ENCODE measurements around the gene MEOX2. TPM values are rescaled to one million over a fixed set of nuclear protein-coding genes. Genes with fewer than 3 reads are reported as not detected.

The MEOX2 gene
- total RNA-seq, 1 donor from 2014 or later, result not detected

DNA sequence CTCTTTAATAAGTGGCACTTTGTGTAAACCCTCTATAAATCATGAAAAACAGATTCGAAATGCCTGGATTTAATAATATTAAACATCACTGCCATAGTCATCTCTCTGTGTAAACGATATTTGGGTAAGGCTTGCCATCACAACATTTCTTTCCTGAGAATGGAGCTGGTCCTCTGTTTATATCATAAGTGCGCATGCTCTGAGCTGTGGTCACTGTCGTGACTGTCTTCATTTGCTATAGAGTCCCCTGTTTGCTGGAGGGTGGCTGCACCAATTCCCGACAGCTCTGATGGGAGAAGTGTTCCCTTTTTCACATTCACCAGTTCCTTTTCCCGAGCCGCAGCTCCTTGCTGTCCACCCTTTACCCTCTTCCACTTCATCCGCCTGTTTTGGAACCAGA, 74.3 kb downstream of the MEOX2 start:
- FAIRE-seq, result no peak
- Histone ChIP-seq H3K4me3 (ENCODE audit: insufficient read depth, low read depth, low read length) (no peak overlapping the region), H3K4me2 (ENCODE audit: low read length) (no peak overlapping the region)

DNA sequence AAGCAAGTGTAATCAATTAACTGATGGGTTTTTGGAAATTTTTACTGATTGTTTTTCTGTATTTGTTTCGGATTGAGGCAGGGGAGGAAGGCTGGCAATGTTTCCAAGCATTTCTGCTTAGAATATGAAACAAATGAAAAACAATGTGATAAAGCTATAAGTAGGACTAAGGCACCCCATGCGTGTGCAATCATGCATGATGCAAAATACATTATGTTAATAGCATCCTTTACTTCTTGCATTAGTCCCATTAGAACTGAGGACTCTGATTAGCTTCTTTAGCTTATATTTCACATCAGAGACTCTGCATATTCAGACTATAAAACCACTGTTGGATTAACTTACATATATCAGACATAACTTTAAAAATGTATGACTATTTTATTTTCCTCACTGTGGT, 76.0 kb downstream of the MEOX2 start:
- H3K9me3 Mint-ChIP-seq (ENCODE audit: unreplicated experiment), result no peaks in the 10 kb centered on the region
- no peaks in the 10 kb centered on the region for H3K36me3 Mint-ChIP-seq (ENCODE audit: low read depth, unreplicated experiment)
- H3K36me3 ChIP-seq (ENCODE audit: insufficient read depth, low read length), result no peaks in the 10 kb centered on the region
- no peak overlapping the region for H3K27ac Mint-ChIP-seq (ENCODE audit: unreplicated experiment)
- FAIRE-seq (no peak), DNase-seq (ENCODE audit: low read depth) (no peak)
- H3K9me3 ChIP-seq (ENCODE audit: insufficient read depth, low read depth, low read length), result no peaks in the 10 kb centered on the region
- no peak overlapping the region for H3K4me3 Mint-ChIP-seq (ENCODE audit: unreplicated experiment)
- no peaks in the 10 kb centered on the region for H3K79me2 ChIP-seq (ENCODE audit: insufficient read depth, low read length)
- no peaks in the 10 kb centered on the region for H3K27me3 ChIP-seq (ENCODE audit: insufficient read depth, low read length)
- H3K9ac ChIP-seq (ENCODE audit: low read length), result no peak overlapping the region
- TF ChIP-seq EZH2 (IDR thresholded peaks at IDR 0.05; ENCODE audit: insufficient read depth, low read length), result no peak
- TF ChIP-seq, protein P1, sequence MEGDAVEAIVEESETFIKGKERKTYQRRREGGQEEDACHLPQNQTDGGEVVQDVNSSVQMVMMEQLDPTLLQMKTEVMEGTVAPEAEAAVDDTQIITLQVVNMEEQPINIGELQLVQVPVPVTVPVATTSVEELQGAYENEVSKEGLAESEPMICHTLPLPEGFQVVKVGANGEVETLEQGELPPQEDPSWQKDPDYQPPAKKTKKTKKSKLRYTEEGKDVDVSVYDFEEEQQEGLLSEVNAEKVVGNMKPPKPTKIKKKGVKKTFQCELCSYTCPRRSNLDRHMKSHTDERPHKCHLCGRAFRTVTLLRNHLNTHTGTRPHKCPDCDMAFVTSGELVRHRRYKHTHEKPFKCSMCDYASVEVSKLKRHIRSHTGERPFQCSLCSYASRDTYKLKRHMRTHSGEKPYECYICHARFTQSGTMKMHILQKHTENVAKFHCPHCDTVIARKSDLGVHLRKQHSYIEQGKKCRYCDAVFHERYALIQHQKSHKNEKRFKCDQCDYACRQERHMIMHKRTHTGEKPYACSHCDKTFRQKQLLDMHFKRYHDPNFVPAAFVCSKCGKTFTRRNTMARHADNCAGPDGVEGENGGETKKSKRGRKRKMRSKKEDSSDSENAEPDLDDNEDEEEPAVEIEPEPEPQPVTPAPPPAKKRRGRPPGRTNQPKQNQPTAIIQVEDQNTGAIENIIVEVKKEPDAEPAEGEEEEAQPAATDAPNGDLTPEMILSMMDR (IDR thresholded peaks at IDR 0.05; ENCODE audit: insufficient read depth, low read depth, low read length), result no peak
- no peak overlapping the region for H3K27ac ChIP-seq (ENCODE audit: low read depth, low read length)
- no peaks in the 10 kb centered on the region for H4K20me1 ChIP-seq (ENCODE audit: insufficient read depth, low read length)
- no peaks in the 10 kb centered on the region for H3K27me3 Mint-ChIP-seq (ENCODE audit: low read depth, unreplicated experiment)
- H3K4me1 Mint-ChIP-seq (ENCODE audit: low read depth, unreplicated experiment), result no peaks in the 10 kb centered on the region
- no peaks in the 10 kb centered on the region for H3K4me1 ChIP-seq (ENCODE audit: insufficient read depth, low read length)
- H3K4me2 ChIP-seq (ENCODE audit: low read length), result no peak overlapping the region
- no peak overlapping the region for H2AFZ ChIP-seq (ENCODE audit: low read depth, low read length)
- H3K4me3 ChIP-seq (ENCODE audit: insufficient read depth, low read depth, low read length), result no peak overlapping the region

More for the DNA sequence above, 74.3 kb downstream of the MEOX2 start:
- Histone ChIP-seq H3K27ac (ENCODE audit: low read depth, low read length) (no peak overlapping the region), H3K36me3 (ENCODE audit: insufficient read depth, low read length) (no peaks in the 10 kb centered on the region), H3K9me3 (ENCODE audit: insufficient read depth, low read depth, low read length) (no peaks in the 10 kb centered on the region), H3K79me2 (ENCODE audit: insufficient read depth, low read length) (no peaks in the 10 kb centered on the region), H2AFZ (ENCODE audit: low read depth, low read length) (no peak overlapping the region), H3K9ac (ENCODE audit: low read length) (no peak overlapping the region), H3K4me1 (ENCODE audit: insufficient read depth, low read length) (no peaks in the 10 kb centered on the region), H4K20me1 (ENCODE audit: insufficient read depth, low read length) (no peaks in the 10 kb centered on the region), H3K27me3 (ENCODE audit: insufficient read depth, low read length) (no peaks in the 10 kb centered on the region)
- H3K4me3 Mint-ChIP-seq (ENCODE audit: unreplicated experiment), result no peak overlapping the region
- TF ChIP-seq, protein P1 (IDR thresholded peaks at IDR 0.05; ENCODE audit: insufficient read depth, low read depth, low read length), result no peak
- TF ChIP-seq EZH2 (IDR thresholded peaks at IDR 0.05; ENCODE audit: insufficient read depth, low read length), result no peak
- no peaks in the 10 kb centered on the region for H3K9me3 Mint-ChIP-seq (ENCODE audit: unreplicated experiment)
- no peaks in the 10 kb centered on the region for H3K36me3 Mint-ChIP-seq (ENCODE audit: low read depth, unreplicated experiment)
- DNase-seq (ENCODE audit: low read depth), result no peak
- H3K27me3 Mint-ChIP-seq (ENCODE audit: low read depth, unreplicated experiment), result no peaks in the 10 kb centered on the region
- H3K4me1 Mint-ChIP-seq (ENCODE audit: low read depth, unreplicated experiment), result no peaks in the 10 kb centered on the region
- no peak overlapping the region for H3K27ac Mint-ChIP-seq (ENCODE audit: unreplicated experiment)

DNA sequence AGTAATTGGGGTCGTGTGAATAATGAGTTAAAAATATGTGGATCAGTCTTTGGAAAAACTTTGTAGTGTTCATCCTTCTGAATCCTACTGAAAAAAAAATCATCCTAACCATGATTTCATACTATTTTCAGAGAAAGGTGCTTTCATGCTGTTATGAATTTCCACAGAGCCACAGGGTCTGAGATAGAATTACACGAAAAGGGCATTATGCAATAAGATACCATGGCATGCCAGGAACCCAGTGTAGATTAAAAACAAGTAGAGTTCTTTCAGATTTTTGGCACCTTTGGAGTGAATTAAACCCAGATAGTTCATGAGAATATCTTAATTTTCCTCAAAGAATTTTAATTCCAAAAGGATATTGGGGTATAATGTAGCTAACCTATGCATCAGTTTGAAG, 77.2 kb downstream of the MEOX2 start:
- Histone ChIP-seq H3K79me2 (ENCODE audit: insufficient read depth, low read length) (no peaks in the 10 kb centered on the region), H2AFZ (ENCODE audit: low read depth, low read length) (no peak overlapping the region), H3K36me3 (ENCODE audit: insufficient read depth, low read length) (no peaks in the 10 kb centered on the region), H3K4me1 (ENCODE audit: insufficient read depth, low read length) (no peaks in the 10 kb centered on the region), H4K20me1 (ENCODE audit: insufficient read depth, low read length) (no peaks in the 10 kb centered on the region), H3K4me3 (ENCODE audit: insufficient read depth, low read depth, low read length) (no peak overlapping the region), H3K27ac (ENCODE audit: low read depth, low read length) (no peak overlapping the region), H3K9me3 (ENCODE audit: insufficient read depth, low read depth, low read length) (no peaks in the 10 kb centered on the region), H3K4me2 (ENCODE audit: low read length) (no peak overlapping the region), H3K27me3 (ENCODE audit: insufficient read depth, low read length) (no peaks in the 10 kb centered on the region), H3K9ac (ENCODE audit: low read length) (no peak overlapping the region)
- Mint-ChIP-seq H3K36me3 (ENCODE audit: low read depth, unreplicated experiment) (no peaks in the 10 kb centered on the region), H3K9me3 (ENCODE audit: unreplicated experiment) (no peaks in the 10 kb centered on the region), H3K4me1 (ENCODE audit: low read depth, unreplicated experiment) (no peaks in the 10 kb centered on the region), H3K4me3 (ENCODE audit: unreplicated experiment) (no peak overlapping the region), H3K27ac (ENCODE audit: unreplicated experiment) (no peak overlapping the region), H3K27me3 (ENCODE audit: low read depth, unreplicated experiment) (no peaks in the 10 kb centered on the region)
- TF ChIP-seq, protein P1 (IDR thresholded peaks at IDR 0.05; ENCODE audit: insufficient read depth, low read depth, low read length), result no peak
- no peak for TF ChIP-seq EZH2 (IDR thresholded peaks at IDR 0.05; ENCODE audit: insufficient read depth, low read length)
- FAIRE-seq, result no peak
- no peak for DNase-seq (ENCODE audit: low read depth)

Data from astrocyte (in vitro differentiated cells and primary cell).